DMS 273 (cell line): ENCODE data around the gene ZSCAN22.
"Not testable (repeated sequence)": the region's sequence is repeated elsewhere in the genome, so short reads cannot be mapped to it uniquely, and the experiment has no call there.

Source experiments
- DNase-seq: peaks from one replicate; lab custom pipeline; 2025; ENCODE audit not compliant: unreplicated experiment; lab: John Stamatoyannopoulos, UW

The ZSCAN22 gene

GRCh38 chr19:58368561-58369360 is 42.0 kb downstream of the ZSCAN22 start:
- DNase-seq = no peak

GRCh38 chr19:58372311-58373133 is 45.7 kb downstream of the ZSCAN22 start:
- no peak for DNase-seq

GRCh38 chr19:58374200-58374599 is 47.4 kb downstream of the ZSCAN22 start:
- DNase-seq = no peak

- DNase-seq = not testable (repeated sequence)
Measured at GRCh38 chr19:58376724-58377123, 49.9 kb downstream of the ZSCAN22 start.

- no peak for DNase-seq
Measured at GRCh38 chr19:58379246-58379645, 52.5 kb downstream of the ZSCAN22 start.

- DNase-seq = no peak
Measured at GRCh38 chr19:58380037-58380661, 53.4 kb downstream of the ZSCAN22 start.

- peak; percentile 100 for DNase-seq
Measured at GRCh38 chr19:58380662-58381459, 54.1 kb downstream of the ZSCAN22 start, which contains the start of gene ZNF837. ZNF837 (minus strand) TSS chr19:58381030; CDS start chr19:58369332, 11,698 bp downstream.

- no peak for DNase-seq
Measured at GRCh38 chr19:58381460-58382212, 54.8 kb downstream of the ZSCAN22 start.

- no peak for DNase-seq
Measured at GRCh38 chr19:58382997-58383603, 56.3 kb downstream of the ZSCAN22 start.

- DNase-seq = no peak
Measured at GRCh38 chr19:58385313-58385890, 58.6 kb downstream of the ZSCAN22 start.

GRCh38 chr19:58385891-58386575 is 59.2 kb downstream of the ZSCAN22 start:
- no peak for DNase-seq

- DNase-seq = peak; percentile 99
Measured at GRCh38 chr19:58386576-58387337, 60.0 kb downstream of the ZSCAN22 start, which contains the start of gene RPS5. RPS5 (plus strand) TSS chr19:58387269; CDS start chr19:58388138, 869 bp downstream.

- DNase-seq = peak; percentile 88
Measured at GRCh38 chr19:58387338-58388174, 60.8 kb downstream of the ZSCAN22 start.

GRCh38 chr19:58388175-58388526 is 61.4 kb downstream of the ZSCAN22 start:
- no peak for DNase-seq
